ENCODE results near the gene ATF7.

DNA sequence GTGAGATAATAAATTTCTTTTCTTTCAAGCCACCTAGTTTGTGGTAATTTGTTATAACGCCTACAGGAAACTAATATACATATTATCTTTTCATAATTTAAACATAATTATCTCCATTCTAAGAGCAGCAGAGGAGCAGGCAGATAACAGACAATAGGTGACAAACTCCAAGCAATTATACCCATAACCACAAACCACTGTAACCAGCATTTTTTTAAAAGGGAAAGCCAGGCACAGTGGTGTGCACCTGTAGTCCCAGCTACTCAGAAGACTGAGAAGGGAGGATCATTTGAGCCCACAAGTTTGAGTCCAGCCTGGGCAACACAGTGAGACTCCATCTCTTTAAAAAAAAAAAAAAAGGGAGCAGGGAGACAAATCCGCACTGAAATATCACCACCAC, 54.9 kb downstream of the ATF7 start:
- no peak for TF ChIP-seq EZH2 (IDR thresholded peaks at IDR 0.05; ENCODE audit: borderline replicate concordance, insufficient read depth, low read depth, low read length, poor library complexity, severe bottlenecking)
- TF ChIP-seq CTCF (IDR thresholded peaks at IDR 0.05): no peak

Measured in B cell (primary cell).